Measurements from ENCODE around the gene TPO.

Gene TPO

DNA sequence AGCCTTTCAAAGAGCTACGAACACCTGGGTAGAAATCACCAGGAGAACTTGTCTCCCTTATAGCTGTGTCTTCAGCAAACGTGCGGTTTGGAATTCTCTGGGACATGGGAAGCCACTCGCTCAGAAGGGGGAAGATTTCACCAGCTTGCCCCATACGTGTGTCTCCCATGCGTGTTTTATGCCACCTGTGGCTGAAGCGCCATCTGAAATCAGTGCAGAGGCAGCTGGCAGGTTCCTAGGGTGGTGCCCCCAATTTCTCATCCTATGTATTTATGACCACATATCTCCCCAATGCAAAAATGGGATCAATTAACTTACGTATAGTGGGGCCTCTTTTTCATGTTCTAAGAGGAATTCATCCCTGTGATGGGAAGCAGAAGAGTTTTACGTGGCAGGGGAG lies 81.6 kb downstream of the TPO start:
- TF ChIP-seq, protein P1, sequence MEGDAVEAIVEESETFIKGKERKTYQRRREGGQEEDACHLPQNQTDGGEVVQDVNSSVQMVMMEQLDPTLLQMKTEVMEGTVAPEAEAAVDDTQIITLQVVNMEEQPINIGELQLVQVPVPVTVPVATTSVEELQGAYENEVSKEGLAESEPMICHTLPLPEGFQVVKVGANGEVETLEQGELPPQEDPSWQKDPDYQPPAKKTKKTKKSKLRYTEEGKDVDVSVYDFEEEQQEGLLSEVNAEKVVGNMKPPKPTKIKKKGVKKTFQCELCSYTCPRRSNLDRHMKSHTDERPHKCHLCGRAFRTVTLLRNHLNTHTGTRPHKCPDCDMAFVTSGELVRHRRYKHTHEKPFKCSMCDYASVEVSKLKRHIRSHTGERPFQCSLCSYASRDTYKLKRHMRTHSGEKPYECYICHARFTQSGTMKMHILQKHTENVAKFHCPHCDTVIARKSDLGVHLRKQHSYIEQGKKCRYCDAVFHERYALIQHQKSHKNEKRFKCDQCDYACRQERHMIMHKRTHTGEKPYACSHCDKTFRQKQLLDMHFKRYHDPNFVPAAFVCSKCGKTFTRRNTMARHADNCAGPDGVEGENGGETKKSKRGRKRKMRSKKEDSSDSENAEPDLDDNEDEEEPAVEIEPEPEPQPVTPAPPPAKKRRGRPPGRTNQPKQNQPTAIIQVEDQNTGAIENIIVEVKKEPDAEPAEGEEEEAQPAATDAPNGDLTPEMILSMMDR (IDR thresholded peaks at IDR 0.05; ENCODE audit: borderline replicate concordance, control extremely low read depth, extremely low read depth, insufficient read depth, missing control alignments), result no peak
- DNase-seq (ENCODE audit: low spot score), result no peak
- in situ Hi-C loops (cut with MboI; ENCODE audit: low sequenced_read_pairs, unreplicated experiment), result no loop called here

DNA sequence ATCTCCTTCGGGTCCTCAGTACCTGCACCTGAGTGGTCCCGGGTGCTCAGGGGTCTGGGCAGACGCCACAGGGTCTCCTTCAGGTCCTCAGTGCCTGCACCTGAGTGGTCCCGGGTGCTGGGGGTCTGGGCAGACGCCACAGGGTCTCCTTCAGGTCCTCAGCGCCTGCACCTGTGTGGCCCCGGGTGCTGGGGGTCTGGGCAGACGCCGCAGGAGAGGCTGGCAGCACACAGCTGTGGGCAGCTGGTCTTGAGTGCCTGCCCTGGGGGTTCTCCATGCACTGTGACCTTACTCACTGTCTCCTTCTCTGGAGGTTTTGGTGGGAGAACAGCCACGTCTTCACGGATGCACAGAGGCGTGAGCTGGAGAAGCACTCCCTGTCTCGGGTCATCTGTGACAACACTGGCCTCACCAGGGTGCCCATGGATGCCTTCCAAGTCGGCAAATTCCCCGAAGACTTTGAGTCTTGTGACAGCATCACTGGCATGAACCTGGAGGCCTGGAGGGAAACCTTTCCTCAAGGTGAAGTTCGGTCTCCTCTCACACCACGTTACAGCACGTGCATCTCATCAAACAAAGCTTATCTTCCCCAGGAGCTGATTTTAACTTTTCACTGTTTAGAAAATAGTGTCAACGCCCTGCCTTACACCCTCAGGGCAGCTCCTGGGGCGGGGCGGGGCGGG lies 82.6 kb downstream of the TPO start:
- in situ Hi-C loops (cut with MboI; ENCODE audit: low sequenced_read_pairs, unreplicated experiment), result no loop called here
- TF ChIP-seq, protein P1 (IDR thresholded peaks at IDR 0.05; ENCODE audit: borderline replicate concordance, control extremely low read depth, extremely low read depth, insufficient read depth, missing control alignments), result no peak
- no peak for DNase-seq (ENCODE audit: low spot score)

GRCh38 chr2:1496359-1496821 lies 83.1 kb downstream of the TPO start:
- in situ Hi-C loops (cut with MboI; ENCODE audit: low sequenced_read_pairs, unreplicated experiment), result no loop called here

DNA sequence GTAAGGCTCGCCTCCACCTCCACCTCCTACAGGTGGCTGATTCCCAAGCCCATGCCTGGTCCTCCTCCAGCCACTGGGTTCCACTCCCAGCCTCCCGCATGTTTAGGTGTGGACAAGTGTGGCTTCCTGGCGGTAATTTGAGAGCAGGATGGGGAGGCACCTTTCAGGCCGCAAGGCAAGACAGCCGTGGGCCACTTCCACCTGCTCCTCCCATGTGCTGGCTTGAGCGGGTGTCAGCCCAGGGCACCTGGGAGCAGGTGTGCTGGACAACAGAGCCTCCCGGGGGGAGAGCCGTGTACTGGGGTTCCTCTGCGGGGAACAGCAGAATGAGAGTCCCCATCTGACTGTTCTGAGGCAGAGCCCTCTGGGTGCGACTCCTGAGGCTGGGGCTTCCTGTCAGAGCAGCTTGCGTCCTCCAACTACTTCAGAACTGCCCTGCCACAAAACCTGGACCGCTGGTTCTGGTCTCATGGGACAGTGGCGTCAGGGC lies 83.9 kb downstream of the TPO start:
- no peak for DNase-seq (ENCODE audit: low spot score)
- in situ Hi-C loops (cut with MboI; ENCODE audit: low sequenced_read_pairs, unreplicated experiment), result no loop called here
- TF ChIP-seq, protein P1 (IDR thresholded peaks at IDR 0.05; ENCODE audit: borderline replicate concordance, control extremely low read depth, extremely low read depth, insufficient read depth, missing control alignments), result no peak

More at GRCh38 chr2:1496359-1496821, 83.1 kb downstream of the TPO start:
- TF ChIP-seq, protein P1 (IDR thresholded peaks at IDR 0.05; ENCODE audit: borderline replicate concordance, control extremely low read depth, extremely low read depth, insufficient read depth, missing control alignments), result no peak
- DNase-seq (ENCODE audit: low spot score), result no peak

- DNase-seq (ENCODE audit: low spot score), result no peak
- in situ Hi-C loops (cut with MboI; ENCODE audit: low sequenced_read_pairs, unreplicated experiment), result no loop called here
- TF ChIP-seq, protein P1 (IDR thresholded peaks at IDR 0.05; ENCODE audit: borderline replicate concordance, control extremely low read depth, extremely low read depth, insufficient read depth, missing control alignments), result no peak
Observed at GRCh38 chr2:1498176-1498575, 84.9 kb downstream of the TPO start.

GRCh38 chr2:1499033-1499795 lies 86.0 kb downstream of the TPO start:
- in situ Hi-C loops (cut with MboI; ENCODE audit: low sequenced_read_pairs, unreplicated experiment), result no loop called here
- DNase-seq (ENCODE audit: low spot score), result no peak
- TF ChIP-seq, protein P1 (IDR thresholded peaks at IDR 0.05; ENCODE audit: borderline replicate concordance, control extremely low read depth, extremely low read depth, insufficient read depth, missing control alignments), result no peak

Data from GM13976 (cell line).